GM12872 (cell line): ENCODE results near the gene EFNB2.

ENCODE experiments used
- TF ChIP-seq, protein P1 (sequence below): IDR thresholded peaks from 3 replicates; pipeline ENCODE4 v1.5.1; 2011; ENCODE audit warnings: low read depth, mild to moderate bottlenecking, low read length, moderate library complexity; ENCODE audit not compliant: insufficient read depth

Gene EFNB2

DNA sequence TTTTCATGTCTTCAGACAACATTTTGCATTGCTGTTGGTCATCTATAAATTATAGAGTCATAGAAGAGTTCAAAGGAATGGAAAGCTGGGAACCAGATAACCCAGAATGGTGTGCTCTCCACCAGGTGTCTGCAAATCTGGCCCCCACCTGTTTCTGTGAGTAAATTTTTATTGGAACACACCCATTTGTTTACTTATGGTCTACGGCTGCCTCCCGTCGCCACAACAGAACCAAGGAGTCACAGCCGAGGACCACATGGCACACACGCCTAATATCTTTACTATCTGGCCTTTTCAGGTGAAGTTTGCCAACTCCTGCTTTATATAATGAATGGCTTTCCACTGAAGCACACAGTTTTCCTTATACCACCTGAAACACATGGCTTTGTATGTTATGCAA lies 58.2 kb downstream of the EFNB2 start:
- TF ChIP-seq, protein P1, sequence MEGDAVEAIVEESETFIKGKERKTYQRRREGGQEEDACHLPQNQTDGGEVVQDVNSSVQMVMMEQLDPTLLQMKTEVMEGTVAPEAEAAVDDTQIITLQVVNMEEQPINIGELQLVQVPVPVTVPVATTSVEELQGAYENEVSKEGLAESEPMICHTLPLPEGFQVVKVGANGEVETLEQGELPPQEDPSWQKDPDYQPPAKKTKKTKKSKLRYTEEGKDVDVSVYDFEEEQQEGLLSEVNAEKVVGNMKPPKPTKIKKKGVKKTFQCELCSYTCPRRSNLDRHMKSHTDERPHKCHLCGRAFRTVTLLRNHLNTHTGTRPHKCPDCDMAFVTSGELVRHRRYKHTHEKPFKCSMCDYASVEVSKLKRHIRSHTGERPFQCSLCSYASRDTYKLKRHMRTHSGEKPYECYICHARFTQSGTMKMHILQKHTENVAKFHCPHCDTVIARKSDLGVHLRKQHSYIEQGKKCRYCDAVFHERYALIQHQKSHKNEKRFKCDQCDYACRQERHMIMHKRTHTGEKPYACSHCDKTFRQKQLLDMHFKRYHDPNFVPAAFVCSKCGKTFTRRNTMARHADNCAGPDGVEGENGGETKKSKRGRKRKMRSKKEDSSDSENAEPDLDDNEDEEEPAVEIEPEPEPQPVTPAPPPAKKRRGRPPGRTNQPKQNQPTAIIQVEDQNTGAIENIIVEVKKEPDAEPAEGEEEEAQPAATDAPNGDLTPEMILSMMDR: no peak

DNA sequence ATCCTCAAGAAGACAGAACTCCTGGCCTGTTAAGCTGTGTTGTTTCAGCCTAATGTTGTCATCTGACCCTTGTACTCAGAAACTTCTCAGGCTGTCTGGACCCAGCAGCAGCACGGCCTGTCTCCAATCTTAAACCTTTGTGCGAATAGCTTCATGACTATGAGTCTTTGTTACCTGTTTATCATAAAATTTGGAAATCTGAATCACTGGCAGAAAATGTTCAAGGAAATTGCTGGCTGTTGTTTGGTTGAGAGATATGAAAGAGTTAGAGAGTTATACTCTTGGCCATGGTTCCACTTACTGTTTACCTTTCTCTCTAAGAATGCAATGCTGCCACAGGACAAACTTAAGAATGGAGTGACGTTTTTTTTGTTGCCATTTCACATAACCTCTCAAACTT lies 59.6 kb downstream of the EFNB2 start:
- TF ChIP-seq, protein P1: no peak

DNA sequence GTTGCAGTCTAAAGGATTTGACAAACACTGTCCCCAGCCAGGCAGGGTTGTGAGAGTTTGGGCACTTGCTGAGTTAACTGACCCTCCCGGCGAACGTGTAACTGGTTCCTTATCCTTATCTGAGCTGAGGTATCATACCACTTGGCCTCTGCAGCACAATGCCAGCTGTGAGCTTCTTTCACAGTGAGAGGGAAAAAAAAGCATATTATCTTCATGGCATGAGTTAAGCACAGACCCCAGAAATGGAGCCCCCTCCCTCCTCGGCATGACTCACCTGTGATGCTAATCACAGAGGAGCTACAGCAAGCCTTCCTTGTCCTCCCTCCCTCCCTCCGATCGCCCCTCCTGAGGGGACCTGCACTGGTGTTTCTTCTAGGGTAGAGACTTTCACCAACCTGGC lies 60.5 kb downstream of the EFNB2 start:
- TF ChIP-seq, protein P1: no peak

DNA sequence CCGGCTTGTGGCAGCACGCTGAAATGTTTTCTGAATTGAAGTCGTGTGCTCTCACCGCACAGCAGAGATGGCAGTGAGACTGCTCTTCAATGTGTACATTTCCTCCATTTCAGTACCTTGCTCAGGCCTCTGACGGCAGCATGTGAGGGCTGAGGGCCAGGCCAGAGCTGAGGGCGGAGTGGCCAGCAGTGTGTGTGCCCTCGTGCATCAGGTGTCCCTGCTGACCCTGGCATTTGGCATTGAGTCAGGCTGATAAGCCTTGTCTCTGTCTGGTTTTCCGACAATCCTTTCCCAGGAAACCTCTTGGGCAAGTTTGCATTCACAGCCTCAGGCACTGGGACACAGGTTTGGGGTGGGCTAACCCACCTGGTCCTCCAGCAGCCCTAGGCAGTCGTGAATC lies 62.3 kb downstream of the EFNB2 start:
- TF ChIP-seq, protein P1: no peak

DNA sequence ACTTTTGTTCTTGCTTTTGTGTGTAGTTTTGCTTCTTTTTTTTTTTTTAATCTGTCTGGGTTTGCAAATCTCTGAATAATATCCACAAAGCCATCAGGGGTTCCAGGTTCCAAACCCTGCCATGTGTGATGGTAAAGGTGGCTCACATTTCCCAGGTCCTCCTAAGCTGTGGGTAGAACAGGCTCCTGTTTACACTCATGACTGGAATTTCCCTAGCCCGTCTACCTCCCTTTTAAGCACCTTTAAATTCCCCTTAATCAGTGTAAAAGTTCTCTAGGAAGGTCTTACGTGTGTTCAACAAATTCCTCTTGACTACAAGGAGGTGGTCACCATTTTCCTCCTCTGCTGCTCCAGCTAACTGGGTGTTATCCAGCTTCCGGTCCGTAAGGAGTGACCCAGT lies 62.8 kb downstream of the EFNB2 start:
- TF ChIP-seq, protein P1: no peak

DNA sequence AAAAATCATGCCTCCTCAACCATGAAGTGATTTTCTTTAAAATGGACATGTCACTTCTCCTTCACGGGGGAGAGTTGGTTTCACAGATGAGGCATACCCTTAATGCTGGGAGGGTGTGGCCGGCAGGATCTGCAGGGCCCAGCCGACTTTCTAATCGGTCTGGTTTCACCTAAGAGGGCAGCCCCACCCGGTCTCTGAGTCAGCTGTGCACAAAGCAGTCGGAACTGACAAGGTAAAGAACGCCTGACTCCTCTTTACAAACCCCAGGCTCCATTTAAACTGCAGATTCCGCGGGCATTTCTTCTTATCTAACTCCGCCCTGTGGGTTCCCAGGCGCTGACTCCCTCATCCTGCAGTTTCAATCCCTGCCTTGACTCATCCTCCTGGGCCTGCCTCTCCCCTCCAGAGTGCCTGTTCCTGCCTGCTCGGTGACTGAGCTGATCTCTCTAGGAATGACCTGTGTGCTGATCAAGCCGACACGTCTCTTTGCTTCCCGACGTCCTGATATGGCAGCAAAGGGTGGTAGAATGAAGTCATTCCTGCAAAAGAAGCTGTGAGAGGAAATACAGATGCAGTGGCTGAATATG lies 63.4 kb downstream of the EFNB2 start:
- TF ChIP-seq, protein P1: no peak

DNA sequence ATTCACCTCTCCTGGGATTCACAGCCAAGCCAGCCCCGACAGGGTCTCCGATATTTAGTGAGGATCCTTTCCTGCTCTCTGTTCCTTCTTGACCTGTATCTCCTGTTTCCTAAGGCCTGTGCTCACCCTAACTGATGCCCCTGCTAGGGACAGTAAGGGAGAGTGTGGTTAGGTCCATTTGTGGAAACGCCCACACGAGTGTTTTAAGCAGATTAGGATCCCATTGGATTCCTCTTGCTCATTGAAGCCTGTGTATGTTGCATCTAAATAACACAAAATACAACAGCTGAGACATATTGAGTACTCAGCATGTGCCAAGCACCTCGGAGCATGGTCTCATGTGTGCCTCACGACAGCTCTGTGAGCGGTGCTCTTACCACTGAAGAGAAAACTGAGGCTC lies 64.9 kb downstream of the EFNB2 start:
- TF ChIP-seq, protein P1: no peak
